ACC112 (cell line): ENCODE results near the gene ADCY3.
A peak's percentile ranks its signal among the peaks of the same experiment; 100 is the strongest.

Experiments used
- H2AFZ ChIP-seq: fragments of 200-600 bp; sonication (generic); one replicate; pipeline ENCODE4 v1.6.0; 2017; ENCODE audit warnings: antibody characterized with exemption, low read length; ENCODE audit not compliant: unreplicated experiment
- H3K27ac ChIP-seq: fragments of 200-600 bp; sonication (generic); 2 replicates; pipeline ENCODE4 v1.5.1; 2014; ENCODE audit warnings: low read depth, mild to moderate bottlenecking, antibody characterized with exemption, low read length, moderate library complexity
- H3K27me3 ChIP-seq: fragments of 200-600 bp; sonication (generic); 2 replicates; pipeline ENCODE4 v1.6.1; 2014; ENCODE audit warnings: mild to moderate bottlenecking, antibody characterized with exemption, low read length, moderate library complexity, mixed read lengths; ENCODE audit not compliant: insufficient read depth
- H3K36me3 ChIP-seq: fragments of 200-600 bp; sonication (generic); 2 replicates; pipeline ENCODE4 v1.6.1; 2016; ENCODE audit warnings: mild to moderate bottlenecking, antibody characterized with exemption, low read length, moderate library complexity, mixed read lengths; ENCODE audit not compliant: insufficient read depth
- H3K4me1 ChIP-seq: fragments of 200-600 bp; sonication (generic); one replicate; pipeline ENCODE4 v1.6.1; 2016; ENCODE audit warnings: low read length, mixed read lengths; ENCODE audit not compliant: insufficient read depth, unreplicated experiment, control insufficient read depth
- H3K4me3 ChIP-seq: fragments of 200-600 bp; sonication (generic); 2 replicates; pipeline ENCODE4 v1.5.1; 2014; ENCODE audit warnings: mild to moderate bottlenecking, low read depth, low read length
- H3K79me2 ChIP-seq: fragments of 200-600 bp; sonication (generic); one replicate; pipeline ENCODE4 v1.6.0; 2016; ENCODE audit warnings: low read length; ENCODE audit not compliant: control insufficient read depth, unreplicated experiment, insufficient read depth

Gene ADCY3

GRCh38 chr2:24791452-24791851, 128.6 kb downstream of the ADCY3 start:
- no peak overlapping the region for H3K27ac ChIP-seq
- H3K27me3 ChIP-seq, result no peaks in the 10 kb centered on the region
- peaks cover 18% of the 10 kb centered on the region for H3K4me1 ChIP-seq
- H2AFZ ChIP-seq, result peak overlapping the region; percentile 76
- peaks cover 31% of the 10 kb centered on the region for H3K79me2 ChIP-seq
- peak overlapping the region; percentile 20 for H3K4me3 ChIP-seq
- peaks cover 4% of the 10 kb centered on the region; the same call in 1 of the 2 replicates for H3K36me3 ChIP-seq

DNA sequence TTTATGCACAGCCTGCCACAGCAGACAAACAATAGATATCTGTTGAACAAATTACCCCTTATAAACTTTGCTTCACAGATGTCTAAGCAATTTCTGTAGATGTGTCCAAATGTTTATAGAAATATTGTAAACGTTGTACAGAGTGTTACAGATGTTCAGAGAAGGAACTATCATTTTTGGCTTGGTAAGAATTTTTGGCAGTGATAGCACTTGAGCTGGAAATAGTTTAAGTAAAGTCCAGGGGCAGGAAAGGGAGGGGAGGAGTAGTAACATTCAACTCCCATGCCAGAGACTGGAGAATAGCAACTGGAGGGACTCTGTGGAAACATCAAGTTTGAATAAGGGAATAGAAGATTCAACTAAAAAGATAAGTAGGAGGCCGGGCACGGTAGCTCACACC, 131.2 kb downstream of the ADCY3 start:
- no peak overlapping the region for H3K27ac ChIP-seq
- H3K4me3 ChIP-seq, result no peak overlapping the region
- H3K79me2 ChIP-seq, result peaks cover 5% of the 10 kb centered on the region
- no peaks in the 10 kb centered on the region for H3K27me3 ChIP-seq
- no peak overlapping the region for H2AFZ ChIP-seq
- H3K4me1 ChIP-seq, result peaks cover 8% of the 10 kb centered on the region
- no peaks in the 10 kb centered on the region for H3K36me3 ChIP-seq

DNA sequence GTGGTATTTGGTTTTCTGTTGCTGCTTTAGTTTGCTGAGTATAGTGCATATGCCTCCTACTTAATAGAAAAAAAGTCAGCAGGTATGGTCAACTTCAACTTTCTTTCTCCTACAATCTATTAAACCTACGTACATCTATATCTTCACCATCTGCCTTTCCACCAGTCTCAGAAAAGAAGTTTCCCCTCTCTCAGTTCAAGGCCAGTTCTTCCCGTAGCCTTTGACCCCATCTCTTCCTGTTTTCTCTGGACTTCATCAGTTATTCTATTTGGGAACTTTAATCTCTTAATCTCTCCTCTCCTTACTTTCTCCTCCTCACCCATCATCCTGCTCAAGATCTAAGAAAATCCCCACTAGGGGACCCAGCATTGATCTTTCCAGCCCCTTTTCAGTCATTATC, 132.5 kb downstream of the ADCY3 start:
- Histone ChIP-seq H3K4me1 (peaks cover 8% of the 10 kb centered on the region), H3K4me3 (no peak overlapping the region), H2AFZ (no peak overlapping the region), H3K27me3 (no peaks in the 10 kb centered on the region), H3K27ac (no peak overlapping the region), H3K36me3 (no peaks in the 10 kb centered on the region), H3K79me2 (no peaks in the 10 kb centered on the region)

- Histone ChIP-seq H3K4me1 (no peaks in the 10 kb centered on the region), H3K4me3 (no peak overlapping the region), H3K27me3 (no peaks in the 10 kb centered on the region), H2AFZ (no peak overlapping the region), H3K27ac (no peak overlapping the region), H3K36me3 (no peaks in the 10 kb centered on the region), H3K79me2 (no peaks in the 10 kb centered on the region)
These were observed 134.2 kb downstream of the ADCY3 start for GRCh38 chr2:24785671-24786321.

- H3K4me1 ChIP-seq, result no peaks in the 10 kb centered on the region
- no peaks in the 10 kb centered on the region for H3K36me3 ChIP-seq
These were observed 136.4 kb downstream of the ADCY3 start for GRCh38 chr2:24783641-24784040.

DNA sequence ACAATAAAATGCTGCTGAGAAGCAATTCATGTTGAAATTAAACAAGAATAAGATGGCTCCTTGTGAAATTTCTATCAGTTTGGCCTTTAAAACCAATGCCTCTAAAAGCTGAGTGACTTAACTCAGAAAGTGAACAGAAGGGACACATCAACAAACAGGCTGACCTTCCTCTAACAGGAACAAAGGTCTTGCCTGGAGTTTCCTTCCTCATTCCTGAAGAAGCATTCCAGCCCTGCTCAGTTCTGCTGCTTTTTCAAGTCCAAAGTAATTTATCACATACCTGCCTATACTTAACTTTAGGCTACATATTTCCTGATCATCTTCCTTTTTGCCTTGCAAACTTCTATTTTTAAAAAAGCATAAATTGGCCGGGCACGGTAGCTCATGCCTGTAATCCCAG, 140.9 kb downstream of the ADCY3 start:
- Histone ChIP-seq H2AFZ (no peak overlapping the region), H3K4me1 (no peaks in the 10 kb centered on the region), H3K27ac (no peak overlapping the region)

More at GRCh38 chr2:24783641-24784040, 136.4 kb downstream of the ADCY3 start:
- Histone ChIP-seq H3K27ac (no peak overlapping the region), H3K79me2 (no peaks in the 10 kb centered on the region), H3K4me3 (no peak overlapping the region), H2AFZ (no peak overlapping the region), H3K27me3 (no peaks in the 10 kb centered on the region)

DNA sequence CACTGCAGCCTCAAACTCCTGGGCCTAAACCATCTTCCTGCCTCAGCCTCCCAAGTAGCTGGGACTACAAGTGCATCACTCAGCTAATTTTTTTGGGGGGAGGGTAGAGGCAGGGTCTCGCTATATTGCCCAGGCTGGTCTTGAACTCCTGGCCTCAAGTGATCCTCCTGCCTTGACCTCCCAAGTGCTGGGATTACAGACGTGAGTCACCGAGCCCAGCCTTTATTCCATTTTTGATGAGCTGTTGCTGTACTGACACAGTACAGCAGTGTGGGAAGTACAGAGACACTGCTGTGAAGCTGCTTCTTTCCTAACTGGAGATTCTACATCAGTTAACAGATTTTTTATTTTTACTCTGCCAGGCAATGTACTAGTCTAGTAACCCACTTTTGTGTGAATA, 145.7 kb downstream of the ADCY3 start:
- no peaks in the 10 kb centered on the region for H3K79me2 ChIP-seq
- H3K4me3 ChIP-seq, result no peak overlapping the region
- no peak overlapping the region for H2AFZ ChIP-seq
- no peak overlapping the region for H3K27ac ChIP-seq
- H3K4me1 ChIP-seq, result no peaks in the 10 kb centered on the region
- H3K36me3 ChIP-seq, result no peaks in the 10 kb centered on the region
- H3K27me3 ChIP-seq, result no peaks in the 10 kb centered on the region

More for the DNA sequence above, 140.9 kb downstream of the ADCY3 start:
- H3K79me2 ChIP-seq, result no peaks in the 10 kb centered on the region
- no peaks in the 10 kb centered on the region for H3K36me3 ChIP-seq
- no peaks in the 10 kb centered on the region for H3K27me3 ChIP-seq
- no peak overlapping the region for H3K4me3 ChIP-seq

DNA sequence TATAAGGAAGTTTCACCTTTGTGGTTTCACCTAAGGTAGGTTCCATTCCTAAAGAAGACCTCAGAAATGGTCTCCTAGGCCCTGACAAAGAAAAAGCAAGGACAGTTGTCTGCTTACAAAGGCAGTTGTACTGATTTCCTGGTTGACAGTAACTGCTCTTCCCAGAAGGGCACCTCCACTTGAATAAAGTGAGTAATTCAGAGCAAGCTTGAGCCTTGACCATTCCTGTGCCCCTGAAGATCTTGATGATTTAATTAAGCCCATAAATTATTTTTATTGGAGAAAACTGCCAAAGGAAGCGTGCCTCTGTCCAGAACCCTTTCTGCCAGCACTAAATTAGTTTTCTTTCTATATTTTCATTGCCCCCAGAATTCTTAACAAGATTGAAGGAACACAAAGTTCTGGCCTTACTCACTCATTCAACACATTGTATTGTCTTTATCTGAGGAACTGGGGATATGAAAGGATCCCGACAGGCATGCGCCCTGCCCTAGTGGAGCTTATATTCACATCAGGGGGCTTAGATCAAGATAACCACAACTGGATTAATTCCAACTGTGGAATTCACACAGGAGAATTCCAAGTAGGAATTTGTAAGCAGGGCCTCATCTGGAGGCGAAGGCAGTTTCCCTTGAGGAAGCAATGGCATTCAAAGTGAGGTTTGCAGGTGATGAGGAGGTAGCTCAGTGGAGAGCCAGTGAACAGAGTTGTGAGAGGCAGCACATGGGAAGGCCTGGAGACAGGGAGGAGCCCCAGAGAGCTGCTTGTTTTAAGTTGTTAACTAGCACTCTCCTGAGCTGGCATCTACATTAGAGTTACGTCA, 148.1 kb downstream of the ADCY3 start:
- Histone ChIP-seq H3K79me2 (no peaks in the 10 kb centered on the region), H3K36me3 (no peaks in the 10 kb centered on the region), H3K4me1 (no peaks in the 10 kb centered on the region), H3K27me3 (no peaks in the 10 kb centered on the region), H2AFZ (no peak overlapping the region), H3K27ac (no peak overlapping the region), H3K4me3 (no peak overlapping the region)

- H3K27me3 ChIP-seq, result no peaks in the 10 kb centered on the region
- H3K79me2 ChIP-seq, result no peaks in the 10 kb centered on the region
These were observed 149.0 kb downstream of the ADCY3 start for GRCh38 chr2:24771061-24771460.

More at GRCh38 chr2:24771061-24771460, 149.0 kb downstream of the ADCY3 start:
- H3K36me3 ChIP-seq, result no peaks in the 10 kb centered on the region
- H3K4me3 ChIP-seq, result no peak overlapping the region
- no peak overlapping the region for H3K27ac ChIP-seq
- H2AFZ ChIP-seq, result no peak overlapping the region
- no peaks in the 10 kb centered on the region for H3K4me1 ChIP-seq
